HCT116 (cell line): Measurements from ENCODE around the gene C15orf62. TPM values are rescaled to one million over a fixed set of nuclear protein-coding genes. Genes with fewer than 3 reads are reported as not detected.

Experiments
- ATAC-seq: fragments of 200-7000 bp; cut with Tn5 transposase; 2 replicates; pipeline ENCODE4 v1.9.1; 2020; ENCODE audit warnings: mild to moderate bottlenecking, moderate library complexity
- BruUV-seq: library from RNA; stranded (reverse); fragments of 400-500 nt; replicated peaks from 2 replicates; lab custom pipeline; 2021; lab: Mats Ljungman, UMichigan
- CTCF ChIA-PET: fragments of 300-600 bp; sonication (Branson Sonifier 250); formaldehyde crosslinking; loops from one replicate; lab custom pipeline; 2021; ENCODE audit warnings: antibody characterized with exemption; lab: Charles Lee
- POLR2A ChIA-PET: fragments of 300-600, 350-600 bp; sonication (Branson Sonifier 250); formaldehyde crosslinking; loops from one replicate; lab custom pipeline; 2021; ENCODE audit warnings: antibody characterized with exemption; lab: Charles Lee
- RAD21 ChIA-PET, 2 experiments: fragments of 300-600 bp; sonication (Branson Sonifier 250); formaldehyde crosslinking; loops; one replicate each; lab custom pipeline; 2023; ENCODE audit warnings: low total read pairs in 2 of 2; ENCODE audit not compliant: uncharacterized antibody in 2 of 2, unreplicated experiment in 2 of 2, low non-redundant PET in 1 of 2; lab: Charles Lee
- DNase-seq: peaks from one replicate; pipeline ENCODE4 v3.0.0-alpha.2; 2010; ENCODE audit warnings: low read depth, low spot score
- H2AFZ ChIP-seq: fragments of 200-600 bp; shearing (Covaris generic), sonication (generic); 2 replicates; pipeline ENCODE4 v1.6.1; 2017; ENCODE audit warnings: low read depth, mixed run types, mixed read lengths, antibody characterized with exemption, low read length; ENCODE audit not compliant: poor library complexity, severe bottlenecking
- H3K27ac ChIP-seq: 2 replicates; pipeline ENCODE4 v1.5.1; 2012; ENCODE audit warnings: low read depth, low read length
- H3K27me3 ChIP-seq: fragments of 200-600 bp; sonication (generic); 2 replicates; pipeline ENCODE4 v1.6.1; 2016; ENCODE audit warnings: mixed run types, low read length, mixed read lengths; ENCODE audit not compliant: insufficient read depth
- H3K36me3 ChIP-seq, 2 experiments: fragments of 200-500 bp in 1 of 2; fragments of 200-600 bp in 1 of 2; sonication (Bioruptor generic) in 1 of 2; sonication (generic) in 1 of 2; 2 replicates each; pipeline versions ENCODE4 v1.5.1 to v1.6.1; 2014 to 2016; ENCODE audit warnings: low read length in 2 of 2, inconsistent platforms in 1 of 2, mixed read lengths in 1 of 2, mixed run types in 1 of 2; ENCODE audit not compliant: insufficient read depth in 2 of 2, control insufficient read depth in 1 of 2
- H3K4me1 ChIP-seq, 2 experiments: fragments of 200-600 bp in 1 of 2; sonication (generic) in 1 of 2; 2 replicates each; pipeline versions ENCODE4 v1.5.1 to v1.6.1; 2012 to 2017; ENCODE audit warnings: low read length in 2 of 2, inconsistent platforms in 1 of 2, mild to moderate bottlenecking in 1 of 2, mixed read lengths in 1 of 2, mixed run types in 1 of 2, moderate library complexity in 1 of 2; ENCODE audit not compliant: insufficient read depth in 2 of 2, control insufficient read depth in 1 of 2
- H3K4me2 ChIP-seq: fragments of 200-600 bp; sonication (generic); 2 replicates; pipeline ENCODE4 v1.6.1; 2017; ENCODE audit warnings: mixed run types, low read length, mixed read lengths
- H3K4me3 ChIP-seq, 2 experiments: fragments of 200-600 bp in 1 of 2; sonication (generic) in 1 of 2; replicated peaks in 1 of 2; 2 replicates each; pipeline ENCODE4 v1.5.1; 2011 to 2016; ENCODE audit warnings: low read length in 2 of 2, control low read depth in 1 of 2, low read depth in 1 of 2, mild to moderate bottlenecking in 1 of 2, mixed read lengths in 1 of 2, mixed run types in 1 of 2
- H3K79me2 ChIP-seq: fragments of 200-600 bp; sonication (generic); 2 replicates; pipeline ENCODE4 v1.6.1; 2017; ENCODE audit warnings: mild to moderate bottlenecking, mixed run types, low read length, moderate library complexity, mixed read lengths; ENCODE audit not compliant: insufficient read depth
- H3K9ac ChIP-seq: fragments of 200-600 bp; sonication (generic); 2 replicates; pipeline ENCODE4 v1.6.1; 2016; ENCODE audit warnings: low read length, mixed read lengths
- H3K9me2 ChIP-seq: fragments of 200-600 bp; sonication (generic), shearing (Covaris generic); 2 replicates; pipeline ENCODE4 v1.6.1; 2017; ENCODE audit warnings: mixed run types, mild to moderate bottlenecking, moderate library complexity; ENCODE audit not compliant: insufficient read depth
- H3K9me3 ChIP-seq, 2 experiments: fragments of 200-500 bp in 1 of 2; fragments of 200-600 bp in 1 of 2; sonication (Bioruptor generic) in 1 of 2; sonication (generic) in 1 of 2; 2 replicates each; pipeline ENCODE4 v1.6.1; 2014 to 2017; ENCODE audit warnings: low read length in 2 of 2, mixed read lengths in 2 of 2, inconsistent platforms in 1 of 2, low read depth in 1 of 2, mild to moderate bottlenecking in 1 of 2, mixed run types in 1 of 2, moderate library complexity in 1 of 2; ENCODE audit not compliant: control insufficient read depth in 1 of 2, insufficient read depth in 1 of 2
- H4K20me1 ChIP-seq: fragments of 200-600 bp; sonication (generic), shearing (Covaris generic); 2 replicates; pipeline ENCODE4 v1.6.1; 2017; ENCODE audit warnings: mixed run types, mild to moderate bottlenecking, moderate library complexity; ENCODE audit not compliant: insufficient read depth
- CBX3 ChIP-seq: IDR thresholded peaks from 2 replicates; pipeline ENCODE4 v1.6.1; 2012; ENCODE audit warnings: low read depth
- CTCF ChIP-seq, 3 experiments: fragments of 200-600 bp in 1 of 3; sonication (generic) in 1 of 3; IDR thresholded peaks in 2 of 3; conservative IDR thresholded peaks in 1 of 3; 2 replicates each; pipeline ENCODE4 v1.5.1; 2012 to 2017; ENCODE audit warnings: low read depth in 2 of 3, low read length in 2 of 3, antibody characterized with exemption in 1 of 3, borderline replicate concordance in 1 of 3, control low read depth in 1 of 3, mild to moderate bottlenecking in 1 of 3, mixed read lengths in 1 of 3, mixed run types in 1 of 3, moderate library complexity in 1 of 3; ENCODE audit not compliant: insufficient read depth in 1 of 3
- EGR1 ChIP-seq: IDR thresholded peaks from 2 replicates; pipeline ENCODE4 v1.6.1; 2012; ENCODE audit warnings: low read depth
- EZH2phosphoT487 ChIP-seq: fragments of 200-600 bp; IDR thresholded peaks from 2 replicates; pipeline ENCODE4 v1.6.1; 2018; ENCODE audit warnings: antibody characterized with exemption, borderline replicate concordance
- POLR2A ChIP-seq: IDR thresholded peaks from 2 replicates; pipeline ENCODE4 v1.7.0; 2011; ENCODE audit warnings: borderline replicate concordance; ENCODE audit not compliant: insufficient read depth, insufficient read length; ENCODE audit errors: extremely low read depth
- POLR2AphosphoS5 ChIP-seq: IDR thresholded peaks from 2 replicates; pipeline ENCODE4 v1.6.1; 2011; ENCODE audit warnings: mild to moderate bottlenecking, low read depth, low read length, moderate library complexity
- RAD21 ChIP-seq: IDR thresholded peaks from 2 replicates; pipeline ENCODE4 v1.6.1; 2012; ENCODE audit warnings: low read depth, mild to moderate bottlenecking
- TCF7L2 ChIP-seq: IDR thresholded peaks from 2 replicates; pipeline ENCODE4 v1.7.0; 2011; ENCODE audit warnings: borderline replicate concordance, inconsistent platforms; ENCODE audit not compliant: insufficient read depth, insufficient read length; ENCODE audit errors: extremely low read depth
- YY1 ChIP-seq: IDR thresholded peaks from 2 replicates; pipeline ENCODE4 v1.6.1; 2011; ENCODE audit warnings: low read length, low read depth, moderate library complexity, mild to moderate bottlenecking; ENCODE audit not compliant: insufficient replicate concordance; ENCODE audit errors: extremely low read depth
- ZBTB33 ChIP-seq: IDR thresholded peaks from 2 replicates; pipeline ENCODE4 v1.6.1; 2011; ENCODE audit warnings: mild to moderate bottlenecking, low read length, moderate library complexity; ENCODE audit not compliant: insufficient replicate concordance; ENCODE audit errors: extremely low read depth
- ZNF274 ChIP-seq: fragments of 200-500 bp; sonication (Bioruptor generic); IDR thresholded peaks from 2 replicates; pipeline ENCODE4 v1.6.1; 2014; ENCODE audit warnings: mild to moderate bottlenecking, low read depth, low read length, inconsistent platforms
- intact Hi-C: fragments of 100-400 bp; cut with micrococcal nuclease; formaldehyde crosslinking; loops from 2 replicates; pipeline ENCODE4 v1.10.0; 2022
- total RNA-seq: library from RNA; stranded (reverse); gene quantifications from one replicate; pipeline ENCODE4 v1.2.1, GENCODE V29; 2021; ENCODE audit not compliant: unreplicated experiment

C15orf62 gene
- total RNA-seq, 1 experiment from 2014 or later = 0.10 TPM

- intact Hi-C loops = no loop called here
- Histone ChIP-seq H3K27ac (no peak overlapping the region), H3K9ac (no peak overlapping the region), H2AFZ (no peak overlapping the region), H3K9me3 (no peaks in the 10 kb centered on the region), H3K4me1 (no peaks in the 10 kb centered on the region), H3K4me3 (no peak overlapping the region), H3K4me2 (no peak overlapping the region), H3K36me3 (no peaks in the 10 kb centered on the region), H3K9me2 (no peaks in the 10 kb centered on the region), H3K27me3 (no peaks in the 10 kb centered on the region), H3K79me2 (no peaks in the 10 kb centered on the region), H4K20me1 (no peaks in the 10 kb centered on the region)
- no TSS peak for BruUV-seq
- TF ChIP-seq ZBTB33 (no peak), TCF7L2 (no peak), POLR2A (no peak), EZH2phosphoT487 (no peak), CBX3 (no peak), CTCF (IDR thresholded peaks at IDR 0.05 in 2 of 3, conservative IDR thresholded peaks at IDR 0.05 in 1 of 3; ENCODE audit: borderline replicate concordance in 1 of 3, insufficient read depth in 1 of 3, low read depth in 2 of 3, low read length in 2 of 3) (no peak), EGR1 (no peak), ZNF274 (no peak), RAD21 (no peak), POLR2AphosphoS5 (no peak), YY1 (no peak)
- POLR2A ChIA-PET = interaction anchor here (0.7 kb wide), 1 partner anchor 44 kb away, joined by 3 read pairs; no protein-coding TSS in a partner anchor
- ATAC-seq (no peak), DNase-seq (no peak)
- CTCF ChIA-PET = no interaction called here
- RAD21 ChIA-PET = no interaction called here
Measured at GRCh38 chr15:40819048-40819447, 49.3 kb downstream of the C15orf62 start.
